Neural cell (in vitro differentiated cells): ENCODE results near the gene VSIR. TPM values are rescaled to one million over a fixed set of nuclear protein-coding genes. Genes with fewer than 3 reads are reported as not detected.

Source experiments
- H2AFZ ChIP-seq: fragments of 200-600, 300-800 bp; sonication (generic), shearing (Covaris generic); 2 replicates; pipeline ENCODE4 v1.6.0; 2014; ENCODE audit warnings: low read depth, mild to moderate bottlenecking, antibody characterized with exemption, low read length, moderate library complexity
- H3F3A ChIP-seq: fragments of 200-600 bp; shearing (Covaris generic); 2 replicates; pipeline ENCODE4 v1.6.1; 2016; ENCODE audit warnings: mild to moderate bottlenecking, moderate library complexity, mixed read lengths, antibody characterized with exemption, low read length; ENCODE audit not compliant: insufficient read depth, poor library complexity, severe bottlenecking
- H3K27ac ChIP-seq: fragments of 200-600, 300-800 bp; sonication (generic), shearing (Covaris generic); 2 replicates; pipeline ENCODE4 v1.5.1; 2014; ENCODE audit warnings: mild to moderate bottlenecking, low read length, moderate library complexity
- H3K27me3 ChIP-seq: fragments of 300-800, 200-600 bp; sonication (generic), shearing (Covaris generic); 2 replicates; pipeline ENCODE4 v1.6.0; 2014; ENCODE audit warnings: mild to moderate bottlenecking, low read depth, low read length, moderate library complexity; ENCODE audit not compliant: insufficient read depth
- H3K36me3 ChIP-seq: fragments of 300-800, 200-600 bp; sonication (generic), shearing (Covaris generic); 2 replicates; pipeline ENCODE4 v1.5.1; 2014; ENCODE audit warnings: mild to moderate bottlenecking, antibody characterized with exemption, low read length, moderate library complexity; ENCODE audit not compliant: insufficient read depth
- H3K4me2 ChIP-seq: fragments of 300-800, 200-600 bp; sonication (generic), shearing (Covaris generic); 2 replicates; pipeline ENCODE4 v1.6.0; 2014; ENCODE audit warnings: mild to moderate bottlenecking, low read length
- H3K4me3 ChIP-seq: fragments of 300-800, 200-600 bp; sonication (generic), shearing (Covaris generic); 2 replicates; pipeline ENCODE4 v1.5.1; 2014; ENCODE audit warnings: mild to moderate bottlenecking, low read length, moderate library complexity
- H3K79me2 ChIP-seq: fragments of 200-600 bp; shearing (Covaris generic); replicated peaks from 2 replicates; pipeline ENCODE4 v1.6.0; 2014; ENCODE audit warnings: mild to moderate bottlenecking, low read length, moderate library complexity; ENCODE audit not compliant: insufficient read depth
- H3K9ac ChIP-seq: fragments of 300-800, 200-600 bp; sonication (generic), shearing (Covaris generic); 2 replicates; pipeline ENCODE4 v1.6.1; 2016; ENCODE audit warnings: mild to moderate bottlenecking, low read length, mixed read lengths
- H3K9me2 ChIP-seq: fragments of 200-600 bp; shearing (Covaris generic); 2 replicates; pipeline ENCODE4 v1.6.1; 2016; ENCODE audit warnings: mild to moderate bottlenecking, low read length, mixed read lengths; ENCODE audit not compliant: insufficient read depth
- H3K9me3 ChIP-seq: fragments of 200-600, 300-800 bp; sonication (generic), shearing (Covaris generic); 2 replicates; pipeline ENCODE4 v1.6.1; 2016; ENCODE audit warnings: mild to moderate bottlenecking, mixed run types, low read length, moderate library complexity, mixed read lengths
- H4K20me1 ChIP-seq: fragments of 200-600 bp; shearing (Covaris generic); 2 replicates; pipeline ENCODE4 v1.6.1; 2016; ENCODE audit warnings: mild to moderate bottlenecking, mixed run types; ENCODE audit not compliant: insufficient read depth
- CTCF ChIP-seq: fragments of 450-650 bp; IDR thresholded peaks from 2 replicates; pipeline ENCODE4 v1.5.1; 2014; ENCODE audit warnings: antibody characterized with exemption, mild to moderate bottlenecking, moderate library complexity; ENCODE audit not compliant: poor library complexity, severe bottlenecking
- EP300 ChIP-seq: fragments of 450-650 bp; conservative IDR thresholded peaks from 2 replicates; pipeline ENCODE4 v1.6.1; 2014; ENCODE audit warnings: antibody characterized with exemption, mild to moderate bottlenecking, moderate library complexity; ENCODE audit not compliant: poor library complexity, severe bottlenecking
- EZH2 ChIP-seq: fragments of 200-600, 300-800 bp; shearing (Covaris generic), sonication (generic); IDR thresholded peaks from 2 replicates; pipeline ENCODE4 v1.6.1; 2014; ENCODE audit warnings: antibody characterized with exemption, low read length, borderline replicate concordance, mild to moderate bottlenecking; ENCODE audit not compliant: insufficient read depth, poor library complexity, severe bottlenecking
- MXI1 ChIP-seq: fragments of 450-650 bp; conservative IDR thresholded peaks from 2 replicates; pipeline ENCODE4 v1.6.1; 2014; ENCODE audit warnings: antibody characterized with exemption, mild to moderate bottlenecking; ENCODE audit not compliant: poor library complexity, severe bottlenecking
- POLR2AphosphoS5 ChIP-seq: IDR thresholded peaks from 2 replicates; pipeline ENCODE4 v1.6.1; 2012
- RAD21 ChIP-seq: fragments of 450-650 bp; conservative IDR thresholded peaks from 2 replicates; pipeline ENCODE4 v1.6.1; 2014; ENCODE audit warnings: antibody characterized with exemption, mild to moderate bottlenecking, moderate library complexity
- REST ChIP-seq: IDR thresholded peaks from 2 replicates; pipeline ENCODE4 v1.6.1; 2012; ENCODE audit warnings: borderline replicate concordance
- SMC3 ChIP-seq: fragments of 450-650 bp; conservative IDR thresholded peaks from 2 replicates; pipeline ENCODE4 v1.6.1; 2014; ENCODE audit warnings: antibody characterized with exemption, mild to moderate bottlenecking, moderate library complexity; ENCODE audit not compliant: poor library complexity
- TAF1 ChIP-seq: IDR thresholded peaks from 2 replicates; pipeline ENCODE4 v1.6.1; 2012; ENCODE audit warnings: low read depth
- polyA plus RNA-seq: library from polyadenylated mRNA; depleted of rRNA; stranded (reverse); fragments of >200 nt; gene quantifications from 2 replicates; pipeline ENCODE4 v1.2.3, GENCODE V29; 2014

The VSIR gene
- polyA plus RNA-seq, 1 donor from 2014 or later = not detected

- H3F3A ChIP-seq = no peaks in the 10 kb centered on the region
- no peak overlapping the region for H3K4me2 ChIP-seq
- H3K9ac ChIP-seq = no peak overlapping the region
- no peaks in the 10 kb centered on the region for H3K36me3 ChIP-seq
- H3K4me3 ChIP-seq = no peak overlapping the region
- no peaks in the 10 kb centered on the region for H3K27me3 ChIP-seq
- H2AFZ ChIP-seq = no peak overlapping the region
- H4K20me1 ChIP-seq = no peaks in the 10 kb centered on the region
- no peak overlapping the region for H3K27ac ChIP-seq
- TF ChIP-seq TAF1 = no peak
- no peak for TF ChIP-seq MXI1
- no peak for TF ChIP-seq POLR2AphosphoS5
- no peak for TF ChIP-seq EP300
- no peaks in the 10 kb centered on the region for H3K9me2 ChIP-seq
- H3K9me3 ChIP-seq = no peaks in the 10 kb centered on the region
- H3K79me2 ChIP-seq = no peaks in the 10 kb centered on the region
These were observed 33.9 kb downstream of the VSIR start for GRCh38 chr10:71739358-71739900.

GRCh38 chr10:71737834-71738197 is 35.5 kb downstream of the VSIR start:
- Histone ChIP-seq H2AFZ (no peak overlapping the region), H3K4me3 (no peak overlapping the region), H3K4me2 (no peak overlapping the region), H3K9me2 (no peaks in the 10 kb centered on the region), H3K9ac (no peak overlapping the region), H3K36me3 (no peaks in the 10 kb centered on the region), H3K27ac (no peak overlapping the region), H3F3A (no peaks in the 10 kb centered on the region), H3K9me3 (no peaks in the 10 kb centered on the region), H3K79me2 (no peaks in the 10 kb centered on the region), H4K20me1 (no peaks in the 10 kb centered on the region), H3K27me3 (no peaks in the 10 kb centered on the region)
- TF ChIP-seq CTCF = no peak
- no peak for TF ChIP-seq POLR2AphosphoS5
- no peak for TF ChIP-seq EZH2
- no peak for TF ChIP-seq RAD21
- no peak for TF ChIP-seq EP300
- TF ChIP-seq REST = no peak
- TF ChIP-seq TAF1 = no peak
- no peak for TF ChIP-seq MXI1
- no peak for TF ChIP-seq SMC3
